HEK293 (cell line): Measurements from ENCODE around the gene CAMKMT.

ENCODE experiments used
- CTCF ChIA-PET: fragments of 350-600 bp; formaldehyde crosslinking; extraction: SDS; loops from one replicate; lab custom pipeline; 2021; ENCODE audit warnings: antibody characterized with exemption; lab: Yijun Ruan, JAX
- POLR2A ChIA-PET: fragments of 300-600 bp; formaldehyde crosslinking; extraction: SDS; loops from one replicate; lab custom pipeline; 2020; ENCODE audit warnings: antibody characterized with exemption, inconsistent platforms; lab: Yijun Ruan, JAX
- H3K27ac ChIP-seq: fragments of 200-500 bp; sonication (Bioruptor generic); 2 replicates; pipeline ENCODE4 v1.5.1; 2014; ENCODE audit warnings: low read depth, low read length, control low read depth, inconsistent platforms; ENCODE audit errors: extremely low read depth
- H3K36me3 ChIP-seq, 2 experiments: fragments of 200-500 bp in 1 of 2; sonication (Bioruptor generic) in 1 of 2; 1 replicate in 1 of 2; 2 replicates in 1 of 2; pipeline ENCODE4 v1.5.1; 2014 to 2017; ENCODE audit warnings: inconsistent platforms in 2 of 2, low read length in 2 of 2; ENCODE audit not compliant: control insufficient read depth in 2 of 2, insufficient read depth in 1 of 2
- H3K4me1 ChIP-seq: fragments of 200-500 bp; sonication (Bioruptor generic); 2 replicates; pipeline ENCODE4 v1.5.1; 2014; ENCODE audit warnings: mild to moderate bottlenecking, low read length, inconsistent platforms; ENCODE audit not compliant: control insufficient read depth, insufficient read depth
- H3K4me3 ChIP-seq: 2 replicates; pipeline ENCODE4 v1.5.1; 2011; ENCODE audit warnings: low read depth, mild to moderate bottlenecking, control low read depth, low read length, moderate library complexity
- H3K9me3 ChIP-seq: fragments of 200-500 bp; sonication (Bioruptor generic); 2 replicates; pipeline ENCODE4 v1.5.1; 2014; ENCODE audit warnings: low read depth, low read length, inconsistent platforms; ENCODE audit not compliant: control insufficient read depth, insufficient read depth
- EGR2 ChIP-seq: fragments of 450-650 bp; formaldehyde crosslinking; IDR thresholded peaks from 2 replicates; pipeline ENCODE4 v1.5.1; 2016; ENCODE audit warnings: low read depth, missing biosample characterization, missing genetic modification characterization
- GLI2 ChIP-seq: fragments of 450-650 bp; formaldehyde crosslinking; IDR thresholded peaks from 2 replicates; pipeline ENCODE4; 2017; ENCODE audit warnings: missing biosample characterization, missing genetic modification characterization, low read depth, borderline replicate concordance
- KLF10 ChIP-seq: fragments of 450-650 bp; IDR thresholded peaks from 2 replicates; pipeline ENCODE4 v1.5.1; 2018; ENCODE audit warnings: missing biosample characterization, mild to moderate bottlenecking, missing genetic modification characterization
- RBAK ChIP-seq: fragments of 450-650 bp; formaldehyde crosslinking; IDR thresholded peaks from 2 replicates; pipeline ENCODE4 v1.5.1; 2016; ENCODE audit warnings: missing biosample characterization, missing genetic modification characterization
- REPIN1 ChIP-seq: fragments of 450-650 bp; formaldehyde crosslinking; IDR thresholded peaks from 2 replicates; pipeline ENCODE4 v1.5.1; 2017; ENCODE audit warnings: missing biosample characterization, missing genetic modification characterization, low read depth
- TSHZ1 ChIP-seq: fragments of 450-650 bp; formaldehyde crosslinking; IDR thresholded peaks from 2 replicates; pipeline ENCODE4 v1.5.1; 2016; ENCODE audit warnings: missing biosample characterization, missing genetic modification characterization, borderline replicate concordance
- ZBTB44 ChIP-seq: fragments of 450-650 bp; IDR thresholded peaks from 2 replicates; pipeline ENCODE4 v1.5.1; 2018; ENCODE audit warnings: missing biosample characterization, mild to moderate bottlenecking, missing genetic modification characterization
- ZNF10 ChIP-seq: fragments of 450-650 bp; formaldehyde crosslinking; IDR thresholded peaks from 2 replicates; pipeline ENCODE4 v1.5.1; 2017; ENCODE audit warnings: missing biosample characterization, missing genetic modification characterization
- ZNF174 ChIP-seq: fragments of 450-650 bp; formaldehyde crosslinking; IDR thresholded peaks from 2 replicates; pipeline ENCODE4 v1.5.0; 2017; ENCODE audit warnings: missing biosample characterization, mild to moderate bottlenecking, missing genetic modification characterization
- ZNF214 ChIP-seq: fragments of 450-650 bp; formaldehyde crosslinking; IDR thresholded peaks from 2 replicates; pipeline ENCODE4 v1.5.1; 2017; ENCODE audit warnings: missing biosample characterization, mild to moderate bottlenecking, missing genetic modification characterization, borderline replicate concordance
- ZNF501 ChIP-seq: fragments of 450-650 bp; formaldehyde crosslinking; IDR thresholded peaks from 2 replicates; pipeline ENCODE4 v1.5.1; 2016; ENCODE audit warnings: missing biosample characterization, missing genetic modification characterization
- ZNF560 ChIP-seq: fragments of 450-650 bp; formaldehyde crosslinking; IDR thresholded peaks from 2 replicates; pipeline ENCODE4 v1.5.1; 2017; ENCODE audit warnings: missing biosample characterization, missing genetic modification characterization, borderline replicate concordance
- ZNF610 ChIP-seq: fragments of 450-650 bp; formaldehyde crosslinking; IDR thresholded peaks from 2 replicates; pipeline ENCODE4 v1.5.1; 2016; ENCODE audit warnings: missing biosample characterization, missing genetic modification characterization, borderline replicate concordance
- ZNF645 ChIP-seq: fragments of 450-650 bp; formaldehyde crosslinking; IDR thresholded peaks from 2 replicates; pipeline ENCODE4; 2016; ENCODE audit warnings: missing biosample characterization, missing genetic modification characterization
- ZNF704 ChIP-seq: fragments of 450-650 bp; formaldehyde crosslinking; IDR thresholded peaks from 2 replicates; pipeline ENCODE4 v1.5.1; 2016; ENCODE audit warnings: missing biosample characterization, missing genetic modification characterization
- ZNF707 ChIP-seq: fragments of 450-650 bp; formaldehyde crosslinking; IDR thresholded peaks from 2 replicates; pipeline ENCODE4 v1.5.1; 2016; ENCODE audit warnings: missing biosample characterization, missing genetic modification characterization
- ZNF837 ChIP-seq: fragments of 450-650 bp; formaldehyde crosslinking; IDR thresholded peaks from 2 replicates; pipeline ENCODE4 v1.5.1; 2016; ENCODE audit warnings: missing biosample characterization, missing genetic modification characterization
- ZSCAN16 ChIP-seq: fragments of 450-650 bp; formaldehyde crosslinking; IDR thresholded peaks from 2 replicates; pipeline ENCODE4 v1.5.1; 2016; ENCODE audit warnings: missing biosample characterization, missing genetic modification characterization

CAMKMT gene

GRCh38 chr2:44745922-44746766, 384.4 kb downstream of the CAMKMT start:
- no peaks in the 10 kb centered on the region for H3K36me3 ChIP-seq
- H3K27ac ChIP-seq, result no peak overlapping the region
- CTCF ChIA-PET, result interaction anchor here (0.7 to 2.1 kb wide), 2 partner anchors 38 to 267 kb away, joined by 4 to 8 read pairs; no protein-coding TSS in a partner anchor
- POLR2A ChIA-PET, result no interaction called here
- H3K4me3 ChIP-seq, result no peak overlapping the region
- H3K9me3 ChIP-seq, result no peaks in the 10 kb centered on the region
- H3K4me1 ChIP-seq, result peaks cover 6% of the 10 kb centered on the region; the same call in 1 of the 2 replicates
- TF ChIP-seq ZSCAN16, result no peak
- TF ChIP-seq, all 188 proteins: peak for 0

- POLR2A ChIA-PET, result no interaction called here
- Histone ChIP-seq H3K36me3 (no peaks in the 10 kb centered on the region), H3K4me1 (peaks cover 6% of the 10 kb centered on the region; the same call in 1 of the 2 replicates), H3K4me3 (no peak overlapping the region), H3K27ac (no peak overlapping the region), H3K9me3 (no peaks in the 10 kb centered on the region)
- TF ChIP-seq ZNF560 (tag by site-specific recombination), result no peak
- no peak for TF ChIP-seq ZNF214 (tag by site-specific recombination)
- no peak for TF ChIP-seq ZNF610 (tag by site-specific recombination)
- no peak for TF ChIP-seq ZNF174 (tag by site-specific recombination)
- TF ChIP-seq ZNF707, result no peak
- TF ChIP-seq ZNF501 (tag by site-specific recombination), result no peak
- TF ChIP-seq ZNF837 (tag by site-specific recombination), result no peak
- TF ChIP-seq REPIN1 (tag by site-specific recombination), result no peak
- no peak for TF ChIP-seq EGR2 (tag by site-specific recombination)
- no peak for TF ChIP-seq ZBTB44 (tag by site-specific recombination)
- no peak for TF ChIP-seq RBAK (tag by site-specific recombination)
- CTCF ChIA-PET, result interaction anchor here (0.6 to 2.1 kb wide), 2 partner anchors 29 to 268 kb away, joined by 4 to 8 read pairs; no protein-coding TSS in a partner anchor
Measured at GRCh38 chr2:44746856-44747615, 385.3 kb downstream of the CAMKMT start.

GRCh38 chr2:44747794-44748193, 386.0 kb downstream of the CAMKMT start:
- Histone ChIP-seq H3K4me1 (peaks cover 6% of the 10 kb centered on the region; the same call in 1 of the 2 replicates), H3K36me3 (no peaks in the 10 kb centered on the region), H3K27ac (no peak overlapping the region), H3K4me3 (no peak overlapping the region), H3K9me3 (no peaks in the 10 kb centered on the region)
- CTCF ChIA-PET, result no interaction called here
- POLR2A ChIA-PET, result no interaction called here
- TF ChIP-seq TSHZ1 (no peak), KLF10 (tag by site-specific recombination) (no peak), ZNF645 (tag by site-specific recombination) (no peak), GLI2 (no peak), ZNF704 (no peak), ZNF214 (tag by site-specific recombination) (no peak), ZNF10 (no peak)
